Brain microvascular endothelial cell (primary cell): ENCODE measurements around the gene SIK3.

Experiments
- DNase-seq: peaks from one replicate; pipeline ENCODE4 v3.0.0-alpha.2; 2020
- H3K27ac ChIP-seq: fragments of 250-450 bp; sonication (Bioruptor Pico); 2 replicates; pipeline ENCODE4 v1.5.1; 2020; ENCODE audit warnings: mild to moderate bottlenecking, moderate library complexity
- H3K27me3 ChIP-seq: fragments of 250-450 bp; sonication (Bioruptor Pico); replicated peaks from 2 replicates; pipeline ENCODE4 v1.5.1; 2020; ENCODE audit warnings: mild to moderate bottlenecking
- H3K36me3 ChIP-seq: fragments of 250-450 bp; sonication (Bioruptor Pico); replicated peaks from 2 replicates; pipeline ENCODE4 v1.5.1; 2020; ENCODE audit warnings: mild to moderate bottlenecking
- H3K4me3 ChIP-seq: 2 replicates; pipeline ENCODE4 v1.5.1; 2011; ENCODE audit warnings: low read depth, mild to moderate bottlenecking, control low read depth, low read length, moderate library complexity
- in situ Hi-C: cut with HindIII; loops from 2 replicates; pipeline ENCODE4 v1.10.0; 2017; ENCODE audit warnings: low sequenced_read_pairs, low pct_ligation_motif_present
- TF ChIP-seq, protein P1 (sequence below): IDR thresholded peaks from 2 replicates; pipeline ENCODE4 v1.5.1; 2011; ENCODE audit warnings: low read depth, mild to moderate bottlenecking, moderate library complexity, low read length, control low read depth, inconsistent platforms; ENCODE audit errors: missing control alignments

The SIK3 gene

DNA sequence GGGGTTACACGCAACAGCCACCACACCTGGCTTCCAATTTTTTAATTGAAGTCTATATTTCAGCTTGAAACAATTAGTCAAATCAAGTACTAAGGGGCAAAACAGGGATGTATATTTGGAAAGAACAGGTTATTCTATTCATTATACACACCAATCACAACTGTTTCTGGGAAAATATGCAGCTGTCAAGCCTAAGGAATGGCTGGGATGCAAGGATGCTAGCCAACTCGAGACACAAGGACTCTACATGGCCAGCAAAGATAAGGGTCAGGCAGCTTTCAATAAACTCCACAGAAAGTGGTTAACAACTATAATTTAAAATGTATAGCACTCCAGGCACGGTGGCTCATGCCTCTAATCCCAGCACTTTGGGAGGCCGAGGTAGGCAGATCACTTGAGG lies 134.0 kb downstream of the SIK3 start:
- H3K4me3 ChIP-seq = no peak overlapping the region
- TF ChIP-seq, protein P1, sequence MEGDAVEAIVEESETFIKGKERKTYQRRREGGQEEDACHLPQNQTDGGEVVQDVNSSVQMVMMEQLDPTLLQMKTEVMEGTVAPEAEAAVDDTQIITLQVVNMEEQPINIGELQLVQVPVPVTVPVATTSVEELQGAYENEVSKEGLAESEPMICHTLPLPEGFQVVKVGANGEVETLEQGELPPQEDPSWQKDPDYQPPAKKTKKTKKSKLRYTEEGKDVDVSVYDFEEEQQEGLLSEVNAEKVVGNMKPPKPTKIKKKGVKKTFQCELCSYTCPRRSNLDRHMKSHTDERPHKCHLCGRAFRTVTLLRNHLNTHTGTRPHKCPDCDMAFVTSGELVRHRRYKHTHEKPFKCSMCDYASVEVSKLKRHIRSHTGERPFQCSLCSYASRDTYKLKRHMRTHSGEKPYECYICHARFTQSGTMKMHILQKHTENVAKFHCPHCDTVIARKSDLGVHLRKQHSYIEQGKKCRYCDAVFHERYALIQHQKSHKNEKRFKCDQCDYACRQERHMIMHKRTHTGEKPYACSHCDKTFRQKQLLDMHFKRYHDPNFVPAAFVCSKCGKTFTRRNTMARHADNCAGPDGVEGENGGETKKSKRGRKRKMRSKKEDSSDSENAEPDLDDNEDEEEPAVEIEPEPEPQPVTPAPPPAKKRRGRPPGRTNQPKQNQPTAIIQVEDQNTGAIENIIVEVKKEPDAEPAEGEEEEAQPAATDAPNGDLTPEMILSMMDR = no peak
- in situ Hi-C loops = no loop called here
- H3K36me3 ChIP-seq = no peaks in the 10 kb centered on the region
- no peak overlapping the region for H3K27ac ChIP-seq
- no peaks in the 10 kb centered on the region for H3K27me3 ChIP-seq
- DNase-seq = no peak

DNA sequence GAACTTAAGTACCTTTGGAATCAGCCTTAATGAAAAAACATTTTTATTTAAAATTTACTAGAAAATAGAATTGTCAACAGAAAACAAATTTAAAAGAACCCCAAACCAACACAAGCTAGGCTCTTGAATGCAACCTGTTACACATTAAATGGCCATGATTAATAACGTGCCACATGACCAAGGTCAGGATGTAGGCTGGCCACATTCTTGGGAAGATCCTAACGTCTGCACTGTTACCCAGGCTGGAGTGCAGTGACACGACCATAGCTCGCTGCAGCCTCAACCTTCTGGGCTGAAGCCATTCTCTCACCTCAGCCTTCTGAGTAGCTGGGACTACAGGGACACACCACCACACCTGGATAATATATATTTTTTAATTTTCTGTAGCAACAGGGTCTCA lies 134.4 kb downstream of the SIK3 start:
- H3K4me3 ChIP-seq = no peak overlapping the region
- no peak overlapping the region for H3K27ac ChIP-seq
- H3K36me3 ChIP-seq = no peaks in the 10 kb centered on the region
- TF ChIP-seq, protein P1 = no peak
- no peak for DNase-seq
- no peaks in the 10 kb centered on the region for H3K27me3 ChIP-seq
- in situ Hi-C loops = no loop called here

DNA sequence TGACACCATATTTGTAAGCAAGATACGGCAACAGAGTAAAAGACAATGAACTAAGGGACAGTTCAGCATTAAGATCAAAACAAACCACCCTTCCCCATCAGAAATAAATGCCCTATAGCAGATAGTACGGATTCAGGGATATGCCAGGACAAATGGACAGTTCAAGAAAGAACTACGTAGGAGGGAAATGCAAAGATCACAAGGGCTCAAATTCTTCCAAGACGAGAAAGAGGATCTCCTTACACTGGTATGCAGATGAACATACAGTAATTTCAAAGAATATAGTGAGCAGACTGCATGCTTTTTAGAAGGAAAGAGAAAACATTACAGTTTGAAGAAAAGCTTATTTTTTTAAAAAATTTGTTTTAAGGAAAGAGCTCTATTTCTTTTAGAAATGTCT lies 136.1 kb downstream of the SIK3 start:
- H3K4me3 ChIP-seq = no peak overlapping the region
- peak; percentile 14 for DNase-seq
- H3K27ac ChIP-seq = no peak overlapping the region
- no peaks in the 10 kb centered on the region for H3K27me3 ChIP-seq
- no peaks in the 10 kb centered on the region for H3K36me3 ChIP-seq
- in situ Hi-C loops = no loop called here
- TF ChIP-seq, protein P1 = no peak

DNA sequence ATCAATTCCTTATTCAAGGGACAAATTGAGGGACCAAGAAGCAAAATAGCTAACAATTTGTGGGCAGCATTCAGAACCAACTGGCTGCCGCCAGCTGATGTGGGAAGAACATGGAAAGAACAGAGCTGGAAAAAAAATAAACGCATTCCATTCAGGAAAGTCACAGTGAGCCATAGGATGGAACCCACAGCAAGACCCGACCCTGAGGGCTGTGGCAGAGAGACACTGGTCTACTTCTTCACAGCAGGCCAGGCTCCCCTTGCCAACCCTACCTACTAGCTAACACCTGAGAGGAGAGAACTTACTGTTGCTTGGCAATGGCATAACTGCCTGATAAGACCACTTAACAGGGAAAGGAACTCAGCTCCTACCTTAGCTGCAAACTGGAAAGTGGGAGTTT lies 137.3 kb downstream of the SIK3 start:
- no peak overlapping the region for H3K4me3 ChIP-seq
- TF ChIP-seq, protein P1 = no peak
- H3K36me3 ChIP-seq = no peaks in the 10 kb centered on the region
- in situ Hi-C loops = no loop called here
- DNase-seq = peak; percentile 45
- no peaks in the 10 kb centered on the region for H3K27me3 ChIP-seq
- no peak overlapping the region for H3K27ac ChIP-seq

DNA sequence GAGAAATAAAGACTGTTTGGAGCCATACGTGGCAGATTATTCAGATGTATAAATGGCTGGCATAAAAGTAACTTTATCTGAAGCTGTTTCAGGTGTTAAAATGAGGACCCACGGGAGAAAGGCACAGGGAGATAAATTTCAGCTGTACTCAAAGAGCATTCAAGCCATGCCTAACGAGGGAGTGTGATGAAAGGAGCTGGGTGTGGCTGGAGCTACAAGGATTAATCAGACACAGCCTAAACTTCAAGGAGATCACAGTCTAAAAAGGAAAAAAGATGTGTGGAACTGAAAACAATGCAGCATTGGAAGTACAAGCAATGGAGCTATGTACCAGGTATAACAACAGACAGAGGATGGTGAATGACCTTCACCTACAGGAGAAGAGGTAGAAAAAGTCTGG lies 140.0 kb downstream of the SIK3 start:
- in situ Hi-C loops = no loop called here
- TF ChIP-seq, protein P1 = no peak
- H3K4me3 ChIP-seq = no peak overlapping the region
- H3K27me3 ChIP-seq = no peaks in the 10 kb centered on the region
- H3K27ac ChIP-seq = no peak overlapping the region
- H3K36me3 ChIP-seq = no peaks in the 10 kb centered on the region
- no peak for DNase-seq

DNA sequence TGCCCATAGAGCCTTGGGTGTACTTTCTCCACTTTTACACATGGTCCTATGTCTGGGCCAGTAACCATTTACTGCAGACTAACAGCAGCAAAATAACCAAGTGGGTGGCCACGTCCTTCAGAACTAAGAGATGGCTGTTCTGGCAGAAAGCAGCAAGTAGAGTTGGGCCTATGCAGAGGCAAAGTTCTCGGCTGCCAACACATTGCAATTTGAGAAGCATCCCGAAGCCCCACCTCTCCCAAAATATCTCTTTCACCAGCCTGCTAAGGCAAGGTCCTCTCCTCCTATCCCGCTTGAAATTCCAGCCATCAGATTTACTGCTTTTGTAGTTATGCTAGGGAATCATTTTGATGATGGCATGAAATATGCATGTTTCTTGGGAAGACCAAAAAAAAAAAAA lies 142.3 kb downstream of the SIK3 start:
- no peak for DNase-seq
- H3K27ac ChIP-seq = no peak overlapping the region

More for the DNA sequence above, 142.3 kb downstream of the SIK3 start:
- Histone ChIP-seq H3K36me3 (no peaks in the 10 kb centered on the region), H3K4me3 (no peak overlapping the region), H3K27me3 (no peaks in the 10 kb centered on the region)
- TF ChIP-seq, protein P1 = no peak
- in situ Hi-C loops = no loop called here
